PC-9 (cell line): Measurements from ENCODE around the gene MAP4K4.

Experiments
- CTCF ChIP-seq: fragments of 200-600 bp; sonication (generic); conservative IDR thresholded peaks from 2 replicates; pipeline ENCODE4 v1.6.1; 2017; ENCODE audit warnings: mixed run types, antibody characterized with exemption, mild to moderate bottlenecking, moderate library complexity
- EZH2 ChIP-seq: fragments of 200-600 bp; sonication (generic); IDR thresholded peaks from 2 replicates; pipeline ENCODE4 v1.8.0; 2017; ENCODE audit warnings: antibody characterized with exemption, low read depth

- TF ChIP-seq CTCF: no peak
- no peak for TF ChIP-seq EZH2
Measured at GRCh38 chr2:101698014-101698843, 722 bp downstream of the MAP4K4 start.
